Hepatocyte (in vitro differentiated cells): Measurements from ENCODE around the gene LITAF. TPM values are rescaled to one million over a fixed set of nuclear protein-coding genes. Genes with fewer than 3 reads are reported as not detected.

Experiments
- DNase-seq: peaks from one replicate; pipeline ENCODE4 v3.0.0-alpha.2; 2016; ENCODE audit warnings: low spot score
- H2AFZ ChIP-seq: fragments of 200-600 bp; sonication (generic); 2 replicates; pipeline ENCODE4 v1.6.0; 2016; ENCODE audit warnings: antibody characterized with exemption, mild to moderate bottlenecking
- H3K27ac ChIP-seq: fragments of 200-600 bp; sonication (generic); 2 replicates; pipeline ENCODE4 v1.5.1; 2016; ENCODE audit warnings: mild to moderate bottlenecking
- H3K27me3 ChIP-seq: fragments of 200-600 bp; sonication (generic); 2 replicates; pipeline ENCODE4 v1.6.1; 2016
- H3K36me3 ChIP-seq: fragments of 200-600 bp; sonication (generic); replicated peaks from 2 replicates; pipeline ENCODE4 v1.5.1; 2016; ENCODE audit warnings: low read depth; ENCODE audit not compliant: insufficient read depth
- H3K4me1 ChIP-seq: fragments of 200-600 bp; sonication (generic); 2 replicates; pipeline ENCODE4 v1.5.1; 2016; ENCODE audit warnings: mild to moderate bottlenecking, moderate library complexity; ENCODE audit not compliant: insufficient read depth
- H3K4me2 ChIP-seq: fragments of 200-600 bp; sonication (generic); 2 replicates; pipeline ENCODE4 v1.6.0; 2016
- H3K4me3 ChIP-seq: fragments of 200-600 bp; sonication (generic); 2 replicates; pipeline ENCODE4 v1.5.1; 2016; ENCODE audit warnings: mild to moderate bottlenecking
- H3K79me2 ChIP-seq: fragments of 200-600 bp; sonication (generic); 2 replicates; pipeline ENCODE4 v1.6.0; 2017; ENCODE audit warnings: mild to moderate bottlenecking
- H3K9me2 ChIP-seq: fragments of 200-600 bp; sonication (generic); replicated peaks from 2 replicates; pipeline ENCODE4 v1.6.0; 2017; ENCODE audit warnings: mild to moderate bottlenecking; ENCODE audit not compliant: insufficient read depth
- H3K9me3 ChIP-seq: fragments of 200-600 bp; sonication (generic); 2 replicates; pipeline ENCODE4 v1.5.1; 2016; ENCODE audit warnings: low read depth, mild to moderate bottlenecking
- H4K20me1 ChIP-seq: fragments of 200-600 bp; sonication (generic); 2 replicates; pipeline ENCODE4 v1.6.0; 2016; ENCODE audit warnings: mild to moderate bottlenecking; ENCODE audit not compliant: insufficient read depth, poor library complexity, severe bottlenecking
- EZH2 ChIP-seq: fragments of 200-600 bp; sonication (generic); IDR thresholded peaks from 2 replicates; pipeline ENCODE4 v1.6.1; 2016; ENCODE audit warnings: antibody characterized with exemption, mild to moderate bottlenecking, borderline replicate concordance
- EZH2phosphoT487 ChIP-seq: fragments of 200-600 bp; sonication (generic); IDR thresholded peaks from one replicate; pipeline ENCODE4 v1.6.1; 2018; ENCODE audit warnings: antibody characterized with exemption, mild to moderate bottlenecking, low read depth, moderate library complexity; ENCODE audit not compliant: unreplicated experiment, severe bottlenecking
- WGBS: methylation state at CpG from one replicate; pipeline ENCODE4 v1.1.6; 2016; ENCODE audit warnings: low lambda C conversion rate; ENCODE audit errors: missing lambda C conversion rate; 5-methylcytosine and 5-hydroxymethylcytosine counted together
- polyA plus RNA-seq: library from polyadenylated mRNA; unstranded; fragments of >200 nt; fragmentation: Nextera tagmentation; extraction: Ambion mirVana; gene quantifications from 2 replicates; pipeline ENCODE4 v1.2.1, GENCODE V29; 2016
- total RNA-seq: library from RNA; depleted of rRNA; stranded (reverse); fragments of >200 nt; gene quantifications from 2 replicates; pipeline ENCODE4 v1.2.3, GENCODE V29; 2014
- TF ChIP-seq, protein P1 (sequence below): fragments of 200-600 bp; sonication (generic); IDR thresholded peaks from 2 replicates; pipeline ENCODE4 v1.5.1; 2016; ENCODE audit warnings: antibody characterized with exemption, mild to moderate bottlenecking; ENCODE audit not compliant: poor library complexity

Gene LITAF
- total and polyA plus RNA-seq, 2 experiments from 2014 or later = 65.6 to 134 TPM

- 91% methylated on average over 7 of the region's 7 CpGs for WGBS
- no peak overlapping the region for H3K4me2 ChIP-seq
- DNase-seq = no peak
- no peaks in the 10 kb centered on the region for H3K27me3 ChIP-seq
- H3K4me1 ChIP-seq = peaks cover 19% of the 10 kb centered on the region
- H3K9me2 ChIP-seq = no peaks in the 10 kb centered on the region
- H4K20me1 ChIP-seq = no peaks in the 10 kb centered on the region
- no peak overlapping the region for H2AFZ ChIP-seq
- no peak overlapping the region for H3K27ac ChIP-seq
- no peak overlapping the region for H3K4me3 ChIP-seq
- no peaks in the 10 kb centered on the region for H3K9me3 ChIP-seq
- TF ChIP-seq EZH2 (no peak), EZH2phosphoT487 (no peak)
- TF ChIP-seq, protein P1, sequence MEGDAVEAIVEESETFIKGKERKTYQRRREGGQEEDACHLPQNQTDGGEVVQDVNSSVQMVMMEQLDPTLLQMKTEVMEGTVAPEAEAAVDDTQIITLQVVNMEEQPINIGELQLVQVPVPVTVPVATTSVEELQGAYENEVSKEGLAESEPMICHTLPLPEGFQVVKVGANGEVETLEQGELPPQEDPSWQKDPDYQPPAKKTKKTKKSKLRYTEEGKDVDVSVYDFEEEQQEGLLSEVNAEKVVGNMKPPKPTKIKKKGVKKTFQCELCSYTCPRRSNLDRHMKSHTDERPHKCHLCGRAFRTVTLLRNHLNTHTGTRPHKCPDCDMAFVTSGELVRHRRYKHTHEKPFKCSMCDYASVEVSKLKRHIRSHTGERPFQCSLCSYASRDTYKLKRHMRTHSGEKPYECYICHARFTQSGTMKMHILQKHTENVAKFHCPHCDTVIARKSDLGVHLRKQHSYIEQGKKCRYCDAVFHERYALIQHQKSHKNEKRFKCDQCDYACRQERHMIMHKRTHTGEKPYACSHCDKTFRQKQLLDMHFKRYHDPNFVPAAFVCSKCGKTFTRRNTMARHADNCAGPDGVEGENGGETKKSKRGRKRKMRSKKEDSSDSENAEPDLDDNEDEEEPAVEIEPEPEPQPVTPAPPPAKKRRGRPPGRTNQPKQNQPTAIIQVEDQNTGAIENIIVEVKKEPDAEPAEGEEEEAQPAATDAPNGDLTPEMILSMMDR = no peak
- H3K79me2 ChIP-seq = no peaks in the 10 kb centered on the region
- no peaks in the 10 kb centered on the region for H3K36me3 ChIP-seq
Observed at GRCh38 chr16:11499295-11500089, 87.2 kb downstream of the LITAF start.

DNA sequence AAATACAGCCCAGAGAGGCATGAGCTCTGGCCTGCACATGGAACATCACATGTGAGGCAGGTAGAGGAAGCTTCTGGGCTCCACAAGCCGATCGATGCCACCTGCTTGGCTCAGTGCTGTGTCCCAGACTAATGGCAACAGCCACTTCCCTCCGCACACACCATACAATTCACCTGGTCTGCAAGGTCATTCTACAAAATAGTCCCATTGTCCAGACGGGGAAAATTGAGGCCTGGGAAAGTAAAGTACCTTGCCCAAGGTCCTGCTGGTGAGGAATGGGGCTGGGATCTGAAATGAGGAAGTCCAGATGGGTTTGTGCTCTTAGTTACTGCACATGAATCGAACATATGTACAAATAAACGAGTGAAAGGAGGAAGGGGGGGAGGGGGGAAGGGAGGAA is 88.0 kb downstream of the LITAF start:
- H3K4me2 ChIP-seq = no peak overlapping the region
- no peak overlapping the region for H2AFZ ChIP-seq
- DNase-seq = no peak
- no peaks in the 10 kb centered on the region for H3K9me2 ChIP-seq
- H3K4me1 ChIP-seq = peaks cover 19% of the 10 kb centered on the region
- no peaks in the 10 kb centered on the region for H3K36me3 ChIP-seq
- no peaks in the 10 kb centered on the region for H4K20me1 ChIP-seq
- no peaks in the 10 kb centered on the region for H3K27me3 ChIP-seq
- no peaks in the 10 kb centered on the region for H3K79me2 ChIP-seq
- peak overlapping the region; percentile 92 for H3K27ac ChIP-seq
- 74% methylated on average over 6 of the region's 6 CpGs for WGBS
- H3K4me3 ChIP-seq = no peak overlapping the region
- H3K9me3 ChIP-seq = no peaks in the 10 kb centered on the region
- no peak for TF ChIP-seq EZH2phosphoT487
- TF ChIP-seq EZH2 = no peak
- TF ChIP-seq, protein P1 = no peak

DNA sequence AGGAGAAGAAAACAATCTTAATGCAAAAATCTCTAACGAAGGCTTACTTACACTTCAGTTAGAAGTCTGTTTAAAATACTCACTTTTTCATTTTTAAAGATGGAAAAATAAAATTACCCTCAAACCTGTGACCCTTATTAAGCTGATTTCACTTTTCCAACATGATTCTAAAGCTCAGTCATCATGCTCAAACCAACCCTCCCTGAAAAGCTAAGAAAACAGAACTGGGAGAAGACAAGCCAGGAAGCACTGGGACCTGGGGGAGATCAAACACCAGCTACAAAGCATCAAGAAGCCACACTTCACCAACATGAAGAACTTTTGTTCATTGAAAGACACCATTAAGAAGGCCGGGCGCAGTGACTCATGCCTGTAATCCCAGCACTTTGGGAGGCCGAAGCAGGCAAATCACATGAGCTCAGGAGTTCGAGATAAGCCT is 88.8 kb downstream of the LITAF start:
- peaks cover 19% of the 10 kb centered on the region for H3K4me1 ChIP-seq
- peak; percentile 66 for DNase-seq
- WGBS = 43% methylated on average over 5 of the region's 5 CpGs

More for the DNA sequence above, 88.8 kb downstream of the LITAF start:
- Histone ChIP-seq H3K79me2 (no peaks in the 10 kb centered on the region), H4K20me1 (no peaks in the 10 kb centered on the region), H3K4me3 (no peak overlapping the region), H3K9me3 (no peaks in the 10 kb centered on the region), H3K27ac (peak overlapping the region; percentile 92), H3K9me2 (no peaks in the 10 kb centered on the region), H2AFZ (peak overlapping the region; percentile 32), H3K4me2 (peak overlapping the region; percentile 10), H3K27me3 (no peaks in the 10 kb centered on the region), H3K36me3 (no peaks in the 10 kb centered on the region)
- no peak for TF ChIP-seq EZH2phosphoT487
- TF ChIP-seq EZH2 = no peak
- TF ChIP-seq, protein P1 = no peak

Other genes with a start within 250 kb of the LITAF start
- gene RMI2, start 241.5 kb downstream of the LITAF start, total RNA-seq = 6.7 and 9.8 TPM in 2 replicates
- gene RMI2, start 241.5 kb downstream of the LITAF start, polyA plus RNA-seq = 11.4 and 16.1 TPM in 2 replicates
- 18.8 and 18.9 TPM in 2 replicates for gene SNN, start 81.5 kb upstream of the LITAF start, total RNA-seq
- gene SNN, start 81.5 kb upstream of the LITAF start, polyA plus RNA-seq = 16.4 and 16.7 TPM in 2 replicates
- gene TXNDC11, start 155.9 kb upstream of the LITAF start, total RNA-seq = 48.7 and 59.4 TPM in 2 replicates
- 58.5 and 59.4 TPM in 2 replicates for gene TXNDC11, start 155.9 kb upstream of the LITAF start, polyA plus RNA-seq
- gene ZC3H7A, start 210.3 kb upstream of the LITAF start, total RNA-seq = 38.0 and 40.3 TPM in 2 replicates
- gene ZC3H7A, start 210.3 kb upstream of the LITAF start, polyA plus RNA-seq = 34.1 and 34.9 TPM in 2 replicates